PC-3 (cell line): Measurements from ENCODE around the gene DHDDS. TPM values are rescaled to one million over a fixed set of nuclear protein-coding genes. Genes with fewer than 3 reads are reported as not detected.

ENCODE experiments used
- ATAC-seq: fragments of 200-7000 bp; cut with Tn5 transposase; 2 replicates; pipeline ENCODE4 v1.9.1; 2020; ENCODE audit warnings: mild to moderate bottlenecking, moderate library complexity
- BruUV-seq: library from RNA; stranded (reverse); fragments of 400-500 nt; replicated peaks from 2 replicates; lab custom pipeline; 2021; lab: Mats Ljungman, UMichigan
- CTCF ChIA-PET: fragments of 300-600 bp; sonication (Branson Sonifier 250); formaldehyde crosslinking; loops from one replicate; lab custom pipeline; 2022; ENCODE audit warnings: antibody characterized with exemption; lab: Charles Lee
- POLR2A ChIA-PET: fragments of 300-600 bp; sonication (Branson Sonifier 250); formaldehyde crosslinking; loops from one replicate; lab custom pipeline; 2022; ENCODE audit warnings: antibody characterized with exemption; ENCODE audit not compliant: unreplicated experiment; lab: Charles Lee
- DNase-seq: peaks from one replicate; pipeline ENCODE4 v3.0.0-alpha.2; 2015
- H2AFZ ChIP-seq: fragments of 300-600 bp; sonication (generic); 2 replicates; pipeline ENCODE4 v1.6.0; 2016; ENCODE audit warnings: antibody characterized with exemption, low read length
- H3F3A ChIP-seq: fragments of 300-600 bp; sonication (generic); one replicate; pipeline ENCODE4 v1.6.0; 2017; ENCODE audit warnings: antibody characterized with exemption, low read length, control low read depth, mild to moderate bottlenecking; ENCODE audit not compliant: unreplicated experiment
- H3K27ac ChIP-seq: fragments of 300-600 bp; sonication (generic); 2 replicates; pipeline ENCODE4 v1.5.1; 2016; ENCODE audit warnings: mild to moderate bottlenecking, low read length
- H3K27me3 ChIP-seq: fragments of 300-600 bp; sonication (generic); 2 replicates; pipeline ENCODE4 v1.6.1; 2016; ENCODE audit warnings: low read length, mixed read lengths
- H3K36me3 ChIP-seq: fragments of 300-600 bp; sonication (generic); 2 replicates; pipeline ENCODE4 v1.6.1; 2016; ENCODE audit warnings: low read depth, mixed run types, low read length, mixed read lengths
- H3K4me1 ChIP-seq: fragments of 300-600 bp; sonication (generic); 2 replicates; pipeline ENCODE4 v1.5.1; 2016; ENCODE audit warnings: low read length; ENCODE audit not compliant: insufficient read depth
- H3K4me2 ChIP-seq: fragments of 300-600 bp; sonication (generic); 2 replicates; pipeline ENCODE4 v1.6.0; 2016; ENCODE audit warnings: low read length
- H3K4me3 ChIP-seq: fragments of 300-600 bp; sonication (generic); 2 replicates; pipeline ENCODE4 v1.5.1; 2016; ENCODE audit warnings: mild to moderate bottlenecking, low read length, mixed read lengths
- H3K79me2 ChIP-seq: fragments of 300-600 bp; sonication (generic); 2 replicates; pipeline ENCODE4 v1.6.1; 2017; ENCODE audit warnings: low read length, mixed read lengths
- H3K9ac ChIP-seq: fragments of 300-600 bp; sonication (generic); 2 replicates; pipeline ENCODE4 v1.6.0; 2016; ENCODE audit warnings: mild to moderate bottlenecking, low read length
- H3K9me2 ChIP-seq: fragments of 300-600 bp; sonication (generic); replicated peaks from 2 replicates; pipeline ENCODE4 v1.6.1; 2016; ENCODE audit warnings: mixed run types, low read length, mixed read lengths
- H3K9me3 ChIP-seq: fragments of 300-600 bp; sonication (generic); 2 replicates; pipeline ENCODE4 v1.6.1; 2016; ENCODE audit warnings: low read length, mixed read lengths
- H4K20me1 ChIP-seq: fragments of 300-600 bp; sonication (generic); 2 replicates; pipeline ENCODE4 v1.6.1; 2016; ENCODE audit warnings: low read length, mixed read lengths
- EZH2 ChIP-seq: fragments of 300-600 bp; sonication (generic); IDR thresholded peaks from one replicate; pipeline ENCODE4 v1.6.1; 2017; ENCODE audit warnings: antibody characterized with exemption, mild to moderate bottlenecking, low read length; ENCODE audit not compliant: unreplicated experiment
- EZH2phosphoT487 ChIP-seq: fragments of 300-600 bp; sonication (generic); IDR thresholded peaks from 2 replicates; pipeline ENCODE4 v1.6.1; 2018; ENCODE audit warnings: mild to moderate bottlenecking, antibody characterized with exemption, low read length, borderline replicate concordance
- intact Hi-C: fragments of 100-400 bp; cut with micrococcal nuclease; formaldehyde crosslinking; loops from 2 replicates; pipeline ENCODE4 v1.9.0; 2023
- total RNA-seq: library from RNA; depleted of rRNA; stranded (reverse); fragments of >200 nt; gene quantifications from 2 replicates; pipeline ENCODE4 v1.2.3, GENCODE V29; 2014; rRNA removed
- TF ChIP-seq, protein P1 (sequence below): fragments of 300-600 bp; sonication (generic); conservative IDR thresholded peaks from 2 replicates; pipeline ENCODE4 v1.5.1; 2017; ENCODE audit warnings: antibody characterized with exemption, low read depth, mild to moderate bottlenecking, low read length

Gene DHDDS
- total RNA-seq, 1 experiment from 2014 or later, result 49.6 TPM

DNA sequence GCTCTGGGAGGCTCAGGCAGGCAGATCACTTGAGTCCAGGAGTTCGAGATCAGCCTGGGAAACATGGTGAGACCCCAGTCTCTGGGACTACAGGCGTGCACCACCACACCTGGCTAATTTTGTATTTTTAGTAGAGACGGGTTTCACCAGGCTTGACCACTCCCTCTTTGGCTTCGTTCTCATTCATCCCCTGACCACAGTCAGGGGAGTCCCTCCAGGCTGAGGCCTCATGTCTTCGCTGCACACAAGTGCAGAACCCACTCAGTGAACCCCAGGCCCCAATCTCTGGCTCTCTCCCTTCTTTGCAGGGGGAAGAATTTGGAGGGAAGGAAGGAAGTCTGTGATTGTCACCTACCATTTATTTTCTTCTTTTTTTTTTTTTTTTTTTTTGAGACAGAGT lies 88.2 kb downstream of the DHDDS start:
- ChIA-PET POLR2A (no interaction called here), CTCF (no interaction called here)
- H3K4me2 ChIP-seq, result no peak overlapping the region
- no peak for DNase-seq
- no peaks in the 10 kb centered on the region for H3K27me3 ChIP-seq
- H3K79me2 ChIP-seq, result no peaks in the 10 kb centered on the region
- BruUV-seq, result no TSS peak
- no peaks in the 10 kb centered on the region for H4K20me1 ChIP-seq
- intact Hi-C loops, result no loop called here
- peaks cover 15% of the 10 kb centered on the region for H3K4me1 ChIP-seq
- no peaks in the 10 kb centered on the region for H3K36me3 ChIP-seq
- ATAC-seq, result no peak
- H3K9ac ChIP-seq, result no peak overlapping the region
- H3F3A ChIP-seq, result no peaks in the 10 kb centered on the region
- H3K9me3 ChIP-seq, result no peaks in the 10 kb centered on the region
- H3K9me2 ChIP-seq, result no peaks in the 10 kb centered on the region
- no peak overlapping the region for H3K4me3 ChIP-seq
- H3K27ac ChIP-seq, result no peak overlapping the region
- TF ChIP-seq, protein P1, sequence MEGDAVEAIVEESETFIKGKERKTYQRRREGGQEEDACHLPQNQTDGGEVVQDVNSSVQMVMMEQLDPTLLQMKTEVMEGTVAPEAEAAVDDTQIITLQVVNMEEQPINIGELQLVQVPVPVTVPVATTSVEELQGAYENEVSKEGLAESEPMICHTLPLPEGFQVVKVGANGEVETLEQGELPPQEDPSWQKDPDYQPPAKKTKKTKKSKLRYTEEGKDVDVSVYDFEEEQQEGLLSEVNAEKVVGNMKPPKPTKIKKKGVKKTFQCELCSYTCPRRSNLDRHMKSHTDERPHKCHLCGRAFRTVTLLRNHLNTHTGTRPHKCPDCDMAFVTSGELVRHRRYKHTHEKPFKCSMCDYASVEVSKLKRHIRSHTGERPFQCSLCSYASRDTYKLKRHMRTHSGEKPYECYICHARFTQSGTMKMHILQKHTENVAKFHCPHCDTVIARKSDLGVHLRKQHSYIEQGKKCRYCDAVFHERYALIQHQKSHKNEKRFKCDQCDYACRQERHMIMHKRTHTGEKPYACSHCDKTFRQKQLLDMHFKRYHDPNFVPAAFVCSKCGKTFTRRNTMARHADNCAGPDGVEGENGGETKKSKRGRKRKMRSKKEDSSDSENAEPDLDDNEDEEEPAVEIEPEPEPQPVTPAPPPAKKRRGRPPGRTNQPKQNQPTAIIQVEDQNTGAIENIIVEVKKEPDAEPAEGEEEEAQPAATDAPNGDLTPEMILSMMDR, result no peak
- TF ChIP-seq EZH2phosphoT487 (no peak), EZH2 (no peak)
- no peak overlapping the region for H2AFZ ChIP-seq

Other genes with a start within 250 kb of the DHDDS start
- gene CATSPER4, start 241.7 kb upstream of the DHDDS start, total RNA-seq, result not detected in 2 replicates
- gene CEP85, start 198.1 kb upstream of the DHDDS start, total RNA-seq, result 30.6 and 30.8 TPM in 2 replicates
- gene SH3BGRL3, start 152.2 kb upstream of the DHDDS start, total RNA-seq, result 181 and 193 TPM in 2 replicates
- 19.4 and 24.6 TPM in 2 replicates for gene UBXN11, start 125.7 kb upstream of the DHDDS start, total RNA-seq
- gene CD52, start 114.4 kb upstream of the DHDDS start, total RNA-seq, result not detected in 2 replicates
- gene CRYBG2, start 78.2 kb upstream of the DHDDS start, total RNA-seq, result 15.3 and 16.1 TPM in 2 replicates
- gene ZNF683, start 59.6 kb upstream of the DHDDS start, total RNA-seq, result not detected in 2 replicates
- not detected in 2 replicates for gene LIN28A, start 21.5 kb upstream of the DHDDS start, total RNA-seq
- gene HMGN2, start 40.1 kb downstream of the DHDDS start, total RNA-seq, result 822 and 888 TPM in 2 replicates
- gene RPS6KA1, start 97.4 kb downstream of the DHDDS start, total RNA-seq, result 98.2 and 111 TPM in 2 replicates